Superior temporal gyrus (tissue), 1 donor: ENCODE data around the gene ADGRG1.

Experiments
- DNase-seq: peaks from one replicate; pipeline ENCODE4 v3.0.0-alpha.2; 2016; ENCODE audit errors: extremely low spot score

ADGRG1 gene

DNA sequence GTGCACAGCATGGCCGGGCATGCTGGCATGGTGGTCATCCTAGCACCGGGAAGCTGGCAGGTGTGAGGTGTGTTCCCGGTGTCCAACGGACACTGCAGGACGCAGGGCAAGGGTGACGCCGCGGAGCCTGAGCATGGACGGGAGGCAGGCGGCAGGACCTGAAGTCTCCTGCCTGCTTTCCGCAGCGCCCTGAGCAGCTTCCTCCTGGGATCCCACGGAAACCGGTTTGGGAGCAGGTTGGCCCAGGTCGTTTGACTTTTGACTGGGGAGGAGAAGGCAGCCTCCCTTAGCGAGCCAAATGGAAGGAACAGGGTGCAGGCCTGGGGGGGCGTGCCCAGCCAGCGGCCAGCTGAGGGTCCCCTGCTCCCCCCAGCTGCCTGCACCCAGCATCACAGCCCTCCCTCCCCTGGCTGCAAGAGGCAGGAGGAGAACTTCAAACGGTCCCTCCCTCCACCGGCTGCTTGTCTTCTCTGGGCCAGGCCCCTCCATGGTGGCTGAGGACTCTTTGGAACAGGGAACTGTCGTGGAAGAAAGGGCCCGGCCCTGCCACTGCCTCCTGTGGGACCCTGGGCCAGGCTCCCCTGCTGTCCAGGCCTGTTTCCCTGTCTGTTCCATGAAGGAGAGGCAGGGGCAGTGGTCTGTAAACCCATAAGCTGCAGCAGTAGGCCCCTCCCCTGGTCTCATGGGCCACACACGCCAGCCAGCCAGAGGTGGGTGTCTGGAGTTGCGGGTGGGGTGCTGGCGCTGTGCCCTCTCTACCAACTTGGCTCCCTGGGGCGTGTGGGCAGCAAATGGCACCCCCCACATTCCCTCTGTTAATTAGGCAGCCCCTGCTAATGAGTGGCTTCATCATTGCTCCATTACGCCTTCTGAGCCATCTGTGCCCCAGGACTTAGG lies 7.8 kb upstream of the ADGRG1 start:
- DNase-seq, result no peak

DNA sequence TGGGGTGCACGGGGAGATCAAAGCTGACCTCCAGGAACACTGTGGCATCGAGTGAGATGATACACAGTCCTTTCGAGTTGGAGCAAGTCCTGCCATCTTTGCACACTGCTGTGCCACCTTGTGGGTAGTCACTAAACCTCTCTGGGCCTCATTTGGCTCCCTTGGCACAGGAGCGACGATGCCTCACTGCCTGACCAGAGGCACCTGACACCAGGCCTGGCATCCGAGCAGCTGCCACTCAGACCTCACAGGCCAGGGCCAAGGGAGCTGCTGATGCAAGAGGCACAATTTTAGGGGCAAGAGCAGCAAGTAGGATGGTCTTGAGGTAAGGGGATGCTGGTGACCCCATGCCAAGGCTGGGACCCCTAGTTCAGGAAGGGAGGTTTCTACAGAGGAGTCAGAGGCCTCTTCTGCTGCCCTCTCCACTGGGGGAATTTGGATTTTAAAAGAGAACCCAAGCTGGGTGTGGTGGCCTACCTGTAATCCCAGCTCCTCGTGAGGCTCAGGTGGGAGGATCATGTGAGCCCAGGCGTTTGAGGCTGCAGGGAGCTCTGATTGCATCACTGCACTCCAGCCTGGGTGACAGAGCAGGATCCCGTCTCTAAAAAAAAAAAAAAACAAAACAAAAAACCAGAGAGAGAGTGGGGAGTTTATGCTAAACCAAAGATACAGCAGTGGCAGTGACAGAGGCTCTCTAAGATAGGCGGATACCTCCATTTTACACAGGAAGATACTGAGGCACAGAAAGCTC lies 6.7 kb upstream of the ADGRG1 start:
- no peak for DNase-seq

DNA sequence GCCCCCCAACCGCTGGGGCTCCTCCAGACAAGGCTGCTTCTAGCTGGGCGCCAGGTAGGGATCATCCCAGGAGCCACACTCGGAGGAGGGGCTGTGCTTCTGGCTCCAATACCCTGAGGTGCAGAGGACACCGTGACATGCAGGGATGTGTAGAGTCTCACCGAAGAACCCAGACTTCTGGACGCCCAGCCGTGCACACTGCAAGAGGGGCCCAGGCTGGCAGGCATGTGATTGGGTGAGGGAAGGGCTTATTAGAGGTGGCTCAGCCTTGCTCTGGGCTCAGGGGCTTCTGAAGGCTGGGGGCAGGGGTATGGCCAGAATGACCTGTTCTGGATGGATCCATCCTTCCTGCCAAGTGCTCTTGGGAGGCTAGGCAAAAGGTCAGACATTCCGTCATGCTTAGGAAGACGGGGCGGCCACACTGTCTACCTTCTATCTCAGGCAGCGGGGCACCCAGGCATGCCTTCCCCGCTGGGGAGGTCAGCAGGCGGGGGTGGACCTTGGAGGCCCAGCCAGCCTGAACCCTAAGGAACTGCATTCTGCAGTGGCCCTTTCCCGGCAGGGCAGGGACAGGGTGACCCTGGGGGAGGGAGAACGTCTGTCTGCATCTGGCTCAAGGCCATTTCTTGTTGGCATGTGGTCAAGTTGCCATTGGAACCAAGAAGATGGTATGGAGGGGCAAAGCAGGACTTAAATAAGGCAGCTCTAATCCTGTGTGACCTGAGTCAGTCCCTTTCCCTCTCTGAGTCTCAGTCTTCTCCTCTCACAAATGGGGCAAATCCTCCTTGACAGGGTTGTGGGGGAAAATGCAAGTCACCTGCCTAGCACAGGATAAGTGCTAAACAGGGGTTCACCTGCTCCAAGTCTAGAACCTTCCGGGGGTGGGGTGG lies 5.8 kb upstream of the ADGRG1 start:
- DNase-seq, result no peak

DNA sequence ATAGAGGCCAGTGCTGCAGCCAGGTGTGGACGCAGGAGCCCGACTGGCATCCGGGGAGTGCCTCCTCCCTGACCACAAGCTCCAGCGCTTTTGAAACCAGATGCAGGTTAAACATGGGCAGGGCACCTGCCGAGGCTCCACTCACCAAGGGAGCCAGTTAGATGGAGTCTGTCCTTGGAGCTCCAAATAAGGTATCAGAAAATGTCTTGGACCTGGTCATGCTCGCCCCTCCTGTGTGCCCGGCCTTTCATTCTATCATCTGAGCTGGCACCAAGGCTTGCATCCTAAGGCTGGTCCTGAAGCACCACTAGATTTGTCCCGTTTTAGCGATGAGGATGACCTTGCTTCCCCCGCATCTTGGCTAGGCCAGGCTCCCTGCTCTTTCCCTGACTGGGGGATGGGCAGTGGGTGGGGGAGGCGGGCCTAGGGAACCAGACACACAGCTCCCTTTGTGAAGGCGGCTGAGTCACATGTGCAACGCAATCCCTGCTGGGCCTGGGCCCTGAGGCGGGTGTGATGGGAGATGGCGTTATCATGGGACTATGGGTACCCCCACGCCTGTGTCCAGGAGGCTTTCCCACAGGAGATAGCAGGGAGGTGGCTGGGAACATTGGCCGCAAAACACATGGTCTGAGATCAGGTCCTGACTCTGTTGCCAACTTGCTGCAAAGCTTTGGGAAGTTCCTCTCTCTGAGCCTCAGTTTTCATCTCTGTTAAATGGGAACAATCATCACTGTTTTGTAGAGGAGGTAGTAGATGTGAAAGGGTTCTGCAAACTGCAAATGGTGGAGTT lies 5.0 kb upstream of the ADGRG1 start:
- DNase-seq, result peak; percentile 89

DNA sequence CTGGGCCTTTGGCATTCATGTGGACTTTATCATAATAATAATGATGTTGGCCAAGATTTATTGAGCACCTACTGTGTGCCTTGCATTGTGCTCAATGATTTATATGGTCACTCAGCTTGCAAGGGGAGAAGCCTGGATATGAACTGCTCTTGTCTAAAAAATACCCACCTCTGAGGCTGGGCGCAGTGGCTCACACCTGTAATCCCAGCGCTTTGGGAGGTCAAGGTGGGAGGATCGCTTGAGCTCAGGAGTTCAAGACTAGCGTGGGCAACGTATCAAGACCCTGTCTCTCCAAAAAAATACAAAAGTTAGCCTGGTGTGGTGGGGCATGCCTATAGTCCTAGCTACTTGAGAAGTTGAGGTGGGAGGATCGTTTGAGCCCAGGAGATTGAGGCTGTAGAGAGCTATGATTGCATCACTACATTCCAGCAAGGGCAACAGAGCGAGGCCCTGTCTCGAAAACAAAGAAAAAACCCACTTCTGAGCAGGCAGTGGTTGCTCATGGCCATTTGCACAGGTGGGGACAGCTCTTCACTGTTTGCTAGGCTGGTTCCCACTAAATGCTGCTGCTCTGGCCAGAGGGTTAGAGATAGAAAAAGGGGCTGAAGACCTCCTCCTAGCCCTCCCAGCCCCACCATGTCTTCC lies 4.3 kb upstream of the ADGRG1 start:
- no peak for DNase-seq

DNA sequence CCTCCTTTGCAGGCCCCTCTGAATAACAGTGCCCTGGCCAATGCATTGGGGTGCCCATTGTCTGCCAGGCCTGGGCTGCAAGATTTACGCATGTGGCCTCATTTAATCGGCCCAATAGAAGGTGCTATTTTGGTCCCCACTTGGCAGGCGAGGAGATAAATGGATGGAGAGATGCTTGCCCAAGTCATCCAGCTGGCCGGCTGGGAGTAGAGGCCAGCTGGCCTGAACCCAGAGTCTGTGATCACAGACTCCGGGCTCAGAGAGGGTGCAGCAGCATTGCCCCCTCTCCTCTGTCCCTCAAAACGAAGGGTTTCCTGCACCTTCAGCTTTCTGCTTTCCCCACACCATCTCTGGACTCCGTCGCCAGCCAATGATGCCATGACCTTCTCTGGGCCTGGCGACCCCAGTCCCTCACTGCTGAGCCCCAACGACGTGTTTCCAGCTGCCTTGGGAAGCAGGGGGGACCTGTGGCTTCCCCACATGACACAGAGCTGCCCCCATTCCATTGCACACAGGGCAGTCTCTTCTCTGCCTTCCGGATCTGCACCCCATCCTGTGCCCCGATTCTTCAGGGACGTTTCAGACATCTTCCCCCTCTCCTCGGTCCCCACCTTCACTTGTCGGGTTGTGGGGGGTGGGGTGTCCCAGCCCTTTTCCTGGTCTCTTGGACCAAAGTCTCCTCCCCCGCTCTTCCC lies 3.5 kb upstream of the ADGRG1 start:
- peak; percentile 91 for DNase-seq

DNA sequence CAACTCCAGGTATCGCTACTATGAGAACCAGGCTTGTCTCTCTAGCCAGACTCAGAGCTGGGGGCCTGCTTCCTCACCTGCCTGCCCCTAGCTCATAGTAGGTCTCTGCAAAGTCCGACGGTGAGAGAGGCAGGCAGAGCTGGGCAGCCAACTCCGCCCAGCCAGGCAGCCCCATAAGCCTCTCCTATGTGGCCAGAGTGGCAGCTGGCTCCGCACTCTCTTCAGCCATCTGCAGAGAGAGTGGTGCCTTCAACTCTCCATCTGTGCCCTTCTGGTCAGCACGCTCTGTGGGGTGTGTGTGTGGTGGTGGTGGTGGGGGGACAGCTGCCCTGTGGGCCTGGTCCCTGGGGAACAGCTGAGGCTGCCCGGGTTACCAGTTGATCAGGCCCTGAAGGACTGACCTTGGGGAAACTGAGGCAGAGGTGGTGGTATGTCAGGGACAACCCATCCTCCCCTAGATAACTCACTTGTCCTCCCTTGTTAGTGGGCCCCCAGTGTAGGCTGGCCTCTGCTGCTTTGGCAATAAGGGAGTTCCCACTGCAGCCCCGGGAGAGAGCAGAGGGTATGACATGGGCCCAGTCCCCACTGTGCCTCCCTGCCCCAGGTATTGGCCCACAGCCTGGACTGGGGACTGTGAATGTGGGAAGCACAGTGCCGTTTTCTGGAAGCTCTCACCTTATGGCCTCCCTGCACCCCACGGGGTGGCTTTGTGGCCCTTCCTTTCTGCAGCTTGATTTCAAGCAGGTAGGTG lies 1.8 kb upstream of the ADGRG1 start:
- DNase-seq, result no peak

DNA sequence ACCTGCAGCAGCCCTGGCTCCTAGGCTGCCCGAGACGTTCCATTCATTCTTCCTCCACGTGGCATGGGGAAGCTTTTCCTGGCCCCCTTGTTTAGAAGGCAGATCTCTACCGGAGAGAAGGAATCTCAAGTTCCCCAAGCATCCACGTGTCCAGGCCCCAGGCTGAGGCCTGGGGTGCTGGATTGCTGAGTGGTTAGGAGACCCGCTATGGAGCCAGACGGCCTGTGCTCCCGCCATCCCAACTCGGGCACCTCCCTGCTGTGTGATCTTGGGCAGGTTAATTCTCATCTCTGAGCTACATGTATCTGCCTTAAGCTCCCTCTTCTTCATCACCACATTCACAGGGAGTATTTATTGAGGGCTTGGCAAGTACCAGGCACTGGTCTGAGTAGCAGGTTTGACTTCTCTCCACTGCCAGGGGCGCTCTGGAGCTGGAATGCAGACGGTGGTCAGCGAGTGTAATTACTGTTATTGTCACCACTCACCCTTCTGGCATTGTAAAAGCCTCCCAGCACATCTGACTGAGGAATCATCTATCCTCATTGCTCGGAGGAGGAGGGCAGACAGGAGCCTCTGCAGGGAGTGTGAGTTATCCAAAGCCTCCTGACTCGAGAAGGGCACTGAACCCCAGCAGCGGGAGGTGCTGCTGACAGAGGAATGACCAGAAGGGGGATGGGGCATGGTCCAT lies 1.1 kb upstream of the ADGRG1 start:
- DNase-seq, result no peak

DNA sequence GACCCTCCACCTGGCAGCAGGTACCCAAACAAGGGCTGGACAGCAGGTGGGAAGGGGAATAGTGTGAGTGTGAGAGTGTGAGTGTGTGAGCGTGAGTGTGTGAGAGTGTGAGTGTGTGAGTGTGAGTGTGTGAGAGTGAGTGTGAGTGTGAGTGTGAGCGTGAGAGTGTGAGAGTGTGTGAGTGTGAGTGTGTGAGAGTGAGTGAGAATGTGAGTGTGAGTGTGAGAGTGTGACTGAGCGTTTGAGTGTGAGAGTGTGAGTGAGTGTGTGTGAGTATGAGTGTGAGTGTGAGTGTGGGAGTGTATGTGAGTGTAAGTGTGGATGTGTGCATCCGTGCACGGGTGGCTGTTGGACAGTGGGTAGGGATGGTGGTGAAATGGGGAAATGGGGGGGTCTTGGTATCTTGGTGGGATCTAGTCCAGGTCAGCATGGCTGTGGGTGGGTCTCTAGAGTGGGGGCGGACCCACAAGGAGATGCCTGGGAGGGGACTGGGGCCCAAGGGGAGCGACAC lies 408 bp downstream of the ADGRG1 start:
- no peak for DNase-seq

DNA sequence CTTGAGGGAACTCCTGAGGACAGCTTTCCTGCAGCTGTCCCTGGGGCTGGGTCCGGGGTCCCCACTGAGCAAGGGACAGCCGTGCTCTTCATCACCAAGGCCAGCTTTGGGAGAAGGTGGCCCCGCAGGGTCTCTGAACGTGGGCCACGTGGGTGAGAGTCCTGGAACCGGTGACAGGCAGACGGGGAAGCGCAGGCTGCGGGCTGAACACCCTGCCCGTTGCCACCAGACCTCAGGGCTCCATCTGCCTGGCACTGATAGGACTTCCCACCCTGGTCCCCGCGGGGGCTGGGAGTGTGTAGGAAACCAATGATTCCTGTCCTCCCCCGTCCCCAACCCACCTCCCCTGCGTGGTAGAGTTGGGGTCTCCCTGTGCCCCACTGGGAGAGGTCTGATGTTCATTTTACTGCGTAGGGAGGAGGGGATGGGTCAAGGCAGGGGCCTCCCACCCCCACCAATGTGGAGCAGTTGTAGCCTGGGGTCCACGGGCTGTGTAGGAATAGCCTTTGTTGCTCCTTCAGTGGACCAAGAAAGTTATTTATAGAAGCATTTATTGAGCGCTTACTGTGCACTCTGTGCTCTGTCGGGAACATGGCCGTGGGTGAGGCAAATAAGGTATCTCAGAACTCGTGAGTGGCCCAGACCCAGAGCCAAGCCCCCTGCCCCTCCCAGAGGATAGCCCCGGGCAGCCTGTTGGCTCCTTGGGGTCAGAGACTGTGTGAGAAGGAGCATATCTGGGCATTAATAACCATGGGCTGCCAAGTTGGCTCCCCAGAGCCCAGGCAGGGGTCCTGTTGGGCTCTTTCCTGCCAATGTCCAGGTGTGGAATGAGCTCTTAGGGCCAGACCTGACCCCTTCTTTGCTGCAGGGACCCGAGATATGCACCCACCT lies 1.3 kb downstream of the ADGRG1 start:
- DNase-seq, result peak; percentile 9

DNA sequence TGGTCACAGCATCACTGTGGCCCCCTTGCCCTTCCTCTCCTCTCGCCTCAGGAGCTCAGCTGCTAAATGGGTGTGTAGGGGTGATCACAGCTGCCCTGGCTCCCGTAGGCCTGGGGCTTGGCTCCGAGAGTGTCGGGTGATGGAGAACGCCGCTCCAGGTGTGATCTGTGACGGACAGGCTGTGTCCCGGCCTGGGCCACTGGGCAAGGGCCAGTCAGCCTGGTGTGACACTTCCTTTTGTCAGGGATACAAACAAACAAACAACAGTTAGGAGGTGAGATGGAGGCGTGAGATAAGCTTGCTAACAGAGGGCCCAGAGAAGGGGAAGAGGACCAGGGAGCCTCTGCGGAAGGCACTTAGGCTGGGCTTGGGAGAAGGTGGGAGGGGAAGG lies 2.0 kb downstream of the ADGRG1 start:
- DNase-seq, result no peak

DNA sequence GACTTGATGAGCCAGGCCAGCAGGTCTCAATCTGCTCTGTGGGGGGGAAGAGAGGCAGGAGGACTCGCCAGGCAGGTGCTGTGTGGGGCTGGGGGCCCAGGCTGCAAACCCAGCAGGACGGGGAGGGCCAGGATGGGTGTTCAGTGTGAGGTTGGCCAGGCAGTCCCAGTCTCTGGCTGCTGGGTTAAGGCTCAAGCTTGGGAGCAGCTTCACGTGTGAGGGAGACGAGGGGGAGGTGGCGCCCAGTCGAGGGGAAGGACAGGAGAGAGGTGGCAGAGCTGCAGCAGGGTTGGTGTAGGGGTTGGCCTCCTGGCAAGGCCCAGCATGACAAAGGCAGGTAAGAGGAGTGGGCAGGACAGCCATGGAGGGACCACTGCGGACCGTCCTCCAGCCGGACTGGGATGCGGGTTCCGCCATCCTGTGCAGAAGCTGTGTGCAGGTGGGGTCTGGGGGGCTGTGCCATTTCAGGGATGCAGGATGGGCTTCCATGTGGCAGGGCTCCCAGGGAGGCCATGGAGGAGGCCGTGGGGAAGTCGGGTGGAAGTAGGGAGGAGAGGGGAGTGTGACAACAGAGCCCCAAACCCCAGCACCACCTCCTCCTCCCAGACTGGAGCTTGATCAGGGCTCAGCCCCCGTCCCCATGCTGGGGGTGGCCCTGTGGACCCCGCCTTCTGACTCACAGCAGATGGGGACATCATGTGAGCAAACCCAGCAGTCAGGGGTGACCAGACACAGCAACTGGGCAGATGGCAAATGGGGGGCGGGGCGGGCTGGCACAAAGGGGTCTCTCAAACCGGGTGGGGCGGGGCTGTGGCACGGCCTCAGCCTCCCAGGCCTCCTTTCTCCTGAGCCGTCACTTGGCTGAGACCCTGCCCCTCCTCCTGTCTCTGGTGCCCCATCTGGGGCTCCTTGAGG lies 2.8 kb downstream of the ADGRG1 start:
- DNase-seq, result no peak

DNA sequence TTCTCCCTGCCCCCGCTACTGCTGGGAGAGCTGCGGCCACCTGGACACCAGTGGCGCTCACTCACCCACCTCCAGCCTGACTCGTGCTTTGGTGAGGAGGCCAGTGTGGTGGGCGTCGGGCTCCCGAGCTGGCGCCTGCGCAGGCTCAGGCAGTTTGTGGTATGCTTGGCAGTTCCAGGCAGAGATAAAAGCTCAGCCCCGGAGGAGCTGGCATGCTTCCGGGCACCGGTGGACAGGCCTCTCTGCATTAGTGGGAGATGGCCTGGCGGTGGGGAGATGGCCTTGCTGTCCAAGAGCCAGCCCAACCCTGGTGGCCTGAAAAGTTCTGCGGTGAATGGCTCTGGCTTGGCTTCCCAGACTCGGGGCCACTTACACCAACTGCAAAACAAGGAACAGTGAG lies 4.1 kb downstream of the ADGRG1 start:
- DNase-seq, result peak; percentile 34

DNA sequence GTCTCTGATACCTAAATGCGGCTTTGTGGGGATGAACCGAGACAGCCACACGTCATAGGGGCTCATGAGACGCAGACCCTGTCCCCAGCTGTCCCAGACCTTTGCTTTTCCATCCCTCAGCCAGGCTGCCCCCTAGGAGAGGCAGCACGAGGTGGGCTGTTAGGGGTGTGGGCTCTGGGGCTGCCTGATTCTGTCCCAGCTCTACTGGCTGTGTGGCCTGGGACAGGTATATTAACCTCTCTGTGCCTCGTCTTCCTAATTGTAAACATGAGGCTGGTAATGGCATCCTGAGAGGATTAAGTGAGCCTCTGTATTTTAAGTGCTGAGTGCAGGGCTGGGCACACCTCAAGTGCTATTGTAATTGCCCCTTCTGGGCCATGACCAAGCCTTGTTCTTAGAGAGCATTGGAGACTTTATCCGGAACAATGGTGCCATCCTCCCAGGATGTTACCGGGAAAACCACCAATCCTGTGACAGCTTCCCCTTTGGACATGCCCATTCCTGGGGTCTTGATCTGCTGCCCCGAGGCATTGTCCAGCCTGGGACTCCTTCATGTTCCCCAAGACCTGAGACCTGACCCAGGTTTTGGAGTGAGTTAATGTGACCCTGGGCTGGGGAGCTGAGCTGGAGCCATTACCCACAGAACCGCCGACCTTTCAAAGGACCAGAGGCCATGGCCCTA lies 5.1 kb downstream of the ADGRG1 start:
- no peak for DNase-seq

DNA sequence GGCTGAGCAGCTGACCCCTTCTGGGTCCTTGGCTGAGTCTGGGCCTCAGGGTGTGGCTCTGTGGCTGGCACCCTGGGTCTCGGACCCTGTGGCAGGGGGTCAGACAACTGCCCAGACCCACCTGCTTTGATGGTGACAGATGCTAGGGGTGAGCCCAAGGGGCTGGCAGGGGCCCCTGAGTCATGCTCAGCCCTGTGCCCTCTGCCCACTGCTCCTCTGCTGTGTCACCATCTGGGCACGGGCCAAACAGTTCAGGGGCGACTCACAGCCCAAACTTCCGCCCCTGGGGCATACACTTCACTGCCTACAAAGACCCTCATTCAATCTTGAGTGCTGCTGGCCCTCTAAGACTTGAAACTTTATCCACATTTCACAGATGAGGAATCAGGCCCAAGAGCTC lies 5.7 kb downstream of the ADGRG1 start:
- no peak for DNase-seq
